Right lobe of liver (tissue), 4 donors: Measurements from ENCODE around the gene DNM3.

ENCODE experiments used
- CTCF ChIP-seq, 4 donors: fragments of 200-600 bp in 3 of 4; fragments of 450-650 bp in 1 of 4; IDR thresholded peaks; one replicate each; pipeline versions ENCODE4 v1.5.1 to v1.8.0; 2016 to 2022; ENCODE audit warnings: antibody characterized with exemption in 4 of 4, mild to moderate bottlenecking in 2 of 4
- POLR2A ChIP-seq: fragments of 450-650 bp; IDR thresholded peaks from one replicate; pipeline ENCODE4 v1.6.1; 2017; ENCODE audit warnings: antibody characterized with exemption, mild to moderate bottlenecking
- donor health status: DM: no; HTN: no; CAD: no.
- donor health status: DM: no; HTN: no; CAD: no.
- donor health status: DM: no; HTN: yes; CAD: no.

GRCh38 chr1:172453607-172454006 is 612.3 kb downstream of the DNM3 start:
- TF ChIP-seq POLR2A, result no peak
- no peak for TF ChIP-seq CTCF (IDR thresholded peaks at IDR 0.05)
